NCI-H2196 treated with DMSO at 0.1 percent for 48 hours (cell line): Measurements from ENCODE around the gene FER.

Source experiments
- DNase-seq: peaks from one replicate; lab custom pipeline; 2025; ENCODE audit not compliant: unreplicated experiment; lab: John Stamatoyannopoulos, UW

The FER gene

DNA sequence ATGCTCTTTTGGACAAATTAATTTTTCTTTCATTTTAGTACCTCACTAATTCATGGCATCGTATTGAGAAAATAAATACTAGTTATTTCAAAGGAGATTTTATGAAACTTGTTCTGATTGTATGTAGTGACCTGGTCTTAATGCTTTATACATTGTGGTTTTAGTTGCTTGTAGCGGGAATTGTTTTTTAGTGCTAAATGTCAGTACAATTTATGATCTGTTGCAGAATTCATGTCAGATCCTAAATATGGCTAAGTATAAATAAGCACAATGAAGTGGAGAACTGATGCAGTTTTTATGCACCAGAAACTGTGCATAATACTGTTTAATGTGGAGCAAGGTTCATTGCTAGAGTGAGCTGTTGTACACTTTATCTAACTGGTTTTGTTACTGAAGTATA, 353.3 kb downstream of the FER start:
- no peak for DNase-seq

DNA sequence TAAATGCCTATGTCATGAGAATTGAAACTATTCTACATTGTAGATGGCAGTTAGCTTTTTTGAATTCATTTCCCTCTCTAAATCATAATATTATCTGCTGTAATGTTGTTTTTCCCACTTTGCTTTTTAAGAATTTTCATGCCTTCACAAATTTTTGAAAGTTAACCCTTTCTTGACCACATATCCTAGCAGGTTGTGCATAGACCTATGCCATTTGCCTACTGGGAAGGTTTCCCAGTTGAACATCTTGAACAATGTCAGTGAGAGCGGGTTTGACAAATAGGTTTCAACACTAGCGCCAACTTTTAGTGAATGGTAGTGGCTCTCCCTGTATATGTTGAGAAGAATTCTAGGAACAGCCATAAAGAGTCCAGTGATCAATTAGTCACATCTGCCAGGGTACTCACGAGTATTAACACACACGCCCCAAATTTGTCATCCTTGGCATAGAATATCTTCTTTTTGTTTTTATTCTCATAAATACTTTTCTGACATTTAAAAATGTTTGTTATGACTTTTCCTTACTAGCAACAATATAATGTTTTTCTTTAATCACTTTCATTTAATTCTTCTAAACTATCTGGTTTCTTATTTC, 354.5 kb downstream of the FER start:
- no peak for DNase-seq

DNA sequence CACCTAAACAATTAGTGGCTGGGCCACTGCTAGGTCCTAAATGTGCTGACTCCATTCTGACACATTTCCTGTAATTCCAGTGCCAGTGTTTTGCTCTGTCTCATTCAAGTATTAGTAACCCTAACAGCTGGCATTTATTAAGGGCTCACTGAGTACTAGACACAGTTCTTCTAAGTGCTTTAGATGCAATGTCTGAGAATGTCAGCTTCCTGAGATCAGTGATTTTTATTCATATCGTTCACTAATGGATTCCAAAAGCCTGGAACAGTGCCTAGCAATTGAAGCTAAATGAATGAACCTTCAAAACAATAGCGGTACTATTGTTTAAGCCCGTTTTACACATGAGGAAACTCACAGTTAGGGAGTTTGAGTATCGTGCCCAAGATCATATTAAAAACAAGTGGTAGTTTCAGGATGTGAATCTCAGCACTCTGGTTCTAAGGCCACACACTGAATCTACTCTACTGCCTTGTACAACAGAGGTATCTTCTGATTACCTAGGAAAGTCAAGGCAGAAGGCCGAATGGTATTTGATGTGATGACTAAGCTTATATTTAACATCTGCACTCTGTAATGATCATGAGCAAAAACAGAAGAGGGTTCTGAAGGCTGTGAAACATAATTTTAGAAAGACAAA, 358.1 kb downstream of the FER start:
- no peak for DNase-seq

DNA sequence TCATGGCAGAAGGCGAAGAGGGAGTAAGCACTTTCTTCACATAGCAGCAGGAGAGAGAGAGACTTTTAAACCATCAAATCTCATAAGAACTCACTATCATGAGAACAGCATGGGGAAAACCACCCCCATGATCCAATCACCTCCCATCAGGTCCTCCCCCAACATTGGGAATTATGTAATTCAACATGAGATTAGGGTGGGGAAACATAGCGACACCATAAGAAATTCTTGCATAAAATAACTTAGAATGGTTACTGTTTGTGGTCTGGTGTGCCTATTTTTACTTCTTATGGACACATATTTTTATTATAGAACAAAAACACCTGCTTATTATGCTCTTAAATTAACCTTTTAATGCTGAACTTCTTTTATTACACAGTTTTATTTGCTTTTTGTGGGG, 364.0 kb downstream of the FER start:
- no peak for DNase-seq

DNA sequence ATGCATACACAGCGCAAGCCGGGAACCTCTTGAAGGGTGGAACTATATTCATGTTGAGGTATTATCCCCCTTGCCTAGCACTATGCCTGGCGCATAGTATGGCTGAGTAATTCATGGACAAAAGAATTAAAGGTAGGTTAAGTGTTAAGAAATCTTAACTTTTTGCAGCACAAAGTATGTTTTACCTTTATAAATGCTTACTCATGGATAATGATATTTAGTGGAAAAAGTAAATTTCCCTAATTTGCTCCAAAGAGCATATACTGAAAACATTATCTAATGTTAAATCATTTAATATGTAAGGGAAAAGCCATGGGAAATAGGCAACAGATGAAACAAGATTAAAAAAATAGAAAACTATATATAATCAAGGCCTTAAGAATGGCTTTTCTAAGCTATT, 365.9 kb downstream of the FER start:
- DNase-seq: no peak

DNA sequence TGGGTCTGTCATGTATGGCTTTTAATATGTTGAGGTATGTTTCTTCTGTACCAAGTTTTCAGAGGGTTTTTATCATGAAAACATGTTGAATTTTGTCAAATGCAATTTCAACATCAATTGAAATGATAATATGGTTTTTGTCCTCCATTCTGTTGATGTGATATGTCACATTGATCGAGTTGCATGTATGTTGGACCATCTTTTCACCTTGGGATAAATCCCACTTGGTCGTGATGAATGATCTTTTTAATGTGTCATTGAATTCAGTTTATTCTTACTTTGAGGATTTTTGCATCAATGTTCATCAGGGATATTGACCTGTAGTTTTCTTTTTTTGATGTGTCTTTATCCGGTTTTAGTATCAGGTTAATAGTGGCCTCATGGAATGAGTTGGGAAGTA, 373.5 kb downstream of the FER start:
- DNase-seq: no peak

DNA sequence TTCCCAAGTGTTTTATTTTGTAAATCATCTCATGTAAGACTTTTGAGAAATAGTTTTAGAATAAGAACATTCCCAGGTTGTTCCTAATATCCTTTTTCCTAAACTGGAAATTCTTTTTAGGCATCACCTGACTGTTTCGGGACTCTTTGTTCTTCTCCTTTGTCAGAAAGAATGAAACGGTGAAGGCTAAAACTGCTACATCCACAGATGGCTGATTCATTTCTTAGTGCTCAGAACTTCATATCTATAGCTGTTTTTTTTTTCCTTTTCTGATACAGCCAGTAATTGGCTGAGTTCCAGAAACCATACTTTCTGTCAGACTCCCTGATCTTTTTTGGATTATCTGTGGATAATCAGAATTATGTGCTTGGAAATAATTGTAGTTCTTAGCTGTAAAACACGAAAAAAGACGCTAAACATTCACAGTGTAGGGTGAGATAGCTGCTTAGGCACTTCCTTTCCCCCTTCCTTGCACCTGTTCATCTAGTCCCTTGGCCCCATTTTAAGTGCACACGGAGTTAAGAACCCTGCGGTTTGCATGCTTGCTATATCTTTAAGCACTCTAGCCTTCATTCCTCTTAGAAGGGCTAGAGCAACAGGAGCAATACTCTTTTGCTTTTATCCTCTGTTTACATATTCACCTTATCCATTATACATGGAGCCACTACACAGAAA, 378.2 kb downstream of the FER start:
- no peak for DNase-seq

DNA sequence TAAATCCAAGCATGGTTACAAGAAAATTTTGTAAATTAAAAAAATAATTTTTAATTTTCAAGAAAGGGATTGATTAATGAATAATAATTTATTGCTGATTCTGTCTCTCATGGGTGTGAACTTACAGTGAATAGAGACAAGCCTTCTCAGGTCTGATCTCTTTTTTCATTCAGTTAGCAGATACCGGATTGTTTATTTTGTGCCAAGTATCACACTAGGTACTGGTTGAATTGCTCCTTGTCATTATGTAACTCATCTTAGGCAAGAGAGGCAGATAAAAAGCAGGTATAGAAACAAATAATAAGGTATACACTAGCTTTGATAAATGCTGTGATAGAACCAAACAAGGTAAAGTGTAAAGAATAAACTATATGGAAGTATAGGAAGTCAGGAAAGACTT, 378.8 kb downstream of the FER start:
- DNase-seq: no peak

DNA sequence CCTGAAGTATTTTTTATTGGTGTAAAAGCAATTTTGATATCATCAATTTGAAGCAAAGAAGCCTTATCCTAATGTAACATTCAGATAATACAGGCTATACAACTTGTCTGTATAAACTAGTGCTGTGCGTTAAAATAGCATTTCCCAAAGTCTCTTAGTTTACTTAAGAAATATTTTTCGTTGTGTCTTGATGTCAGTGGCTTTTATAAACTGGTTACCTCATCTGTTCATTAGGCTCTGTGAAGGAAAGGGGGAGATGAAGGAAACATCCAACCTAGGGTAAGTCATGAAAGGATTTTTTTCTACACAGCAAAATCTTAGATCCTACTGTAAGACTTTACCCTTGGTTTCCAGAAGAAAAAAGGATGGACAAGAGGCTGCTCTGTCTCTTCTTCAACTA, 389.2 kb downstream of the FER start:
- DNase-seq: no peak

DNA sequence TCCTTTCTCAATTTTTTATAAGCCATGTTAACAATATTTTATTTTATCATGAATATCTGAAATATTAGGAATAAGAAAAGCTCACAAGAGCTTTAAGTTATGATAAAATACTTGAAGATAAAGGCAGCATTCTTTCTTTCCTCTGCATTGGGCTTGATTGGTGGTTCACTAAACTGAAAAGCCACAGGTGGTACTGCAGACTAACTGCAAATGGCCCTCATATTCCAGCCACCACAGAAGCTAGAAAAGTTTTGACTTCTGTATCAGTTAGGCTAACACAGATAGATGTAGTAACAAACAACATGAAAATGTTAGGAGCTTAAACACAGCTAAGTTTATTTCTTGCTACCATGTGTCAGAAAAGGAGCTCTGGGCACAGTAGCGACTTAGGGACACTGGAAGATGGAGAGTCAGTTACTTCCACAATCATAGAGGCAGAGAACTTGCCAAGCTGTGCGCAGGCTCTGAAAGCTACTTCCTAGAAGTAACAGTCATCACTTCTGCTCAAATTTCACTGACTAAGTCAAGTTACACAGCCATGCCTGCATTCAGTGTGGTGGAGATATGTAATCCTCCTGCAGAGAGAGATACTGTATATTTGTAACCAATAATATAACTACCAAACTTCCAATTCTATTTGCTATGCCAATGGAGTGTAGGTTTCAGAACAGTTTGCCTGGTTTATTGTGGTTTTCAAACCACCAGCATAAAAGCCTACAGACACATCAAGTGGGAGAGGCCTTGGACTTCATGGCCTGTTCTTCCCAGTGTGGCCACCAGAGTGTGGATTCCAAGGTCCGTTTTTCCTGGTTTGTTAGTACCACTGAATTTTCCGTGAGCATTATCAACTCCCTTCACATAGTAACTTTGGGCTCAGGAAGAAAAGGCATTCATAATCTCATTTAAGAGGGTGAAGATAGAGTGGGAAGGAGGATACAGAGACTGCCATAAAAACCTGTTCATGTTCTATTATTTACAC, 393.8 kb downstream of the FER start:
- no peak for DNase-seq

DNA sequence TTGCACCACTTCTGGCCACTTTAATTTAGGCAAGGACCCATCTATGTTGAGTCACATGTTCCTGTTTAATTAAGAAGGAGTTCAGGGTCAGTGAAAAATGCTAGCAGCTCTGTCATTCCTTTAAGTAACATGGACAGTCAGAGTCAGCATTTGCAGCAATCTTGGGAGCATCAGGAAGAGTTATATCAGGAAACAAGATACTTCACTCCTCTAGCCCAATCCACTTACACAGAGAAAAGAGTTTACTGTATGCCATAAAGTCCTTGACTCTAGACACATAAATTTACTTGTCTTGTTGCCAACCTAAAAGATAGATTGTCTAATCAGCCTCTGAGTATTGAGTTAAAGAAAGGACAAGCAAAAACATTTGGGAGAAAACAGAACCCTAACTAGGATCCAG, 395.3 kb downstream of the FER start:
- no peak for DNase-seq

DNA sequence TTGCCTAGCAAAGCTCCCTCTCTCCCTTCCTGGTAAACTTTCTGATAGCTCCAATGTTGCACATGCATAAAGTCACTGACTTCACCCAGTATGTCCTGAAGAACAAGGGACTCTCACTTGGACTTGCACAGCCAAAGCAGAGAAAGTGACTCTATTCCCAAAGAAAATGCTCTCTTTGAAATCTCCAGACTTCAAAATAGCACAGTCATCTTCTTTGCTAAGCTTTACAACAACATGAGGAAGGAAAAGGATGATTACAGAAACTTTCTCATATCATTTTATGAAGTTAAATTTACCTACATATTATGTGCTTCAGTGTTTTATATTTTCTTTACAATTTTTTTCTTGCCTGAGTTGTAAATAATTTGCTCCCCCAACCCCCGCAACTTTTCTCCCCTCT, 397.4 kb downstream of the FER start:
- DNase-seq: no peak

DNA sequence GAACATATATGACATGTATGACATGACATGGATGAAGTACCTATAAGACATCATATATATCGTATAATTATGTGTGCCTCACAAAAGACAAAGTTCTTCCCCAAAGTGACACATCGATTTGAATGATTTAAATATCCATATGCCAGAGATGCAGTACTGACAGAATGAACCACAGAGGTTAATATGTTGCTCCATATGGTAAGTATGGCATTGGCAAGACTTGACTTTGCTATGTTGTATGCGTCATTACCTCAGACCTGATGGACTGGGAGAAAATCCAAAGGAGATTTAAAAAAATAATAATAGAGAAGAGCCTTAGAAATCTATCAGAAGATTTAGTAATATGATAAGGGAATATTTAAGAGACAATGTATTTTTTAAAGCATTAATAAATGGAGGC, 398.9 kb downstream of the FER start:
- DNase-seq: no peak

DNA sequence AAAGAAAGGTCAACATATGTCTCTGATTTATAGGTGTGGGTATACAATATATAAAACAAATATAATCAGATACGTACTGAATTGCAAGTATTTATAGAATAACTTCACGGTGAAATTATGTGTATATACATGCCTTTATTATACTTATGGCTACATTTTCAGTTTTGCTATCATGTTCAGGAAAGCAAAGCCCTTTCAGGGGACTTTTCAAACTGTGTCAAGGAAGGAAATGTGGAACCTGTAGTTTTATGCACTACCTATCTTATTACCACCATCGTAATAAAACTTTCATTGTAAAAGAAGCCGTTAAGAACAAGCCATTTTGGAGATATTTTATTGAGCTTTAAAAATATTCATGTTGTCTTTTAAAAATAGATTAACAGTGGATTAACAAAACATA, 404.9 kb downstream of the FER start:
- no peak for DNase-seq

DNA sequence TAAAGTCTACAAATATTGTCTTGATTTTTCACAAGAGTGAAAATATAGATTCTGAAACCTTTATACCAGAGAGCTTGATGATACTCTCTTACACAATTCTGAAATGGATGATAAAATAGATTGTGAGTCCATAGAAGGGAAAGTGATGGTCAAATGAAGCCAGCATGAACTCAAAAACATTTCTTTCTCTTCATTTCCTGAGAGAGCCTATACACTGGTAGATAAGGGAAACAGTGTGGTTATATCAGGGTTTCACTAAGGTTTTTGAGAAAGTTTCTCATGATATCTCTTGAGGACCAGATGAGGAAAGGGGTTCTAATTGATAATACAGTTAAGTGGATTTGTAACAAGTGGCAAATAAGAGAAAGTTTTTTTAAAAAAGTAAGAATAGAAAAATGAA, 407.9 kb downstream of the FER start:
- no peak for DNase-seq

DNA sequence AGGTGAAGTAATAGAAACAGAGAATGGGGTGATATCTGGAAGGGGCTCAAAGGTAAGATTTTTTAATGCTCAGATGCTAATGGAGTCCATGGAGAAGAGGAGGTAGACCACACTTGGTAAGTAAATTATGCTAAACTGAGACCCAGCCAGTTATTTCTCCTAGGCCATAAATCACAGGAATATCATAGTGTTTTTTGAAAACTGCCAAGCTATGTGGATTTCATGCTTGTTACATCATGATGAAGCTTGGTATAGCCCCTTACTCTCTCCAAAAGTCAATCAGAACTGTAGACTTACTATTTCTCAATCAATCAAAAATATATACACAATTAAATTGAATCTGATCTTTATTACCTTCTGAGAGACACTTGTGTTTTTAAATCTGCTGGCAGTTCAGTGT, 409.2 kb downstream of the FER start:
- DNase-seq: no peak

DNA sequence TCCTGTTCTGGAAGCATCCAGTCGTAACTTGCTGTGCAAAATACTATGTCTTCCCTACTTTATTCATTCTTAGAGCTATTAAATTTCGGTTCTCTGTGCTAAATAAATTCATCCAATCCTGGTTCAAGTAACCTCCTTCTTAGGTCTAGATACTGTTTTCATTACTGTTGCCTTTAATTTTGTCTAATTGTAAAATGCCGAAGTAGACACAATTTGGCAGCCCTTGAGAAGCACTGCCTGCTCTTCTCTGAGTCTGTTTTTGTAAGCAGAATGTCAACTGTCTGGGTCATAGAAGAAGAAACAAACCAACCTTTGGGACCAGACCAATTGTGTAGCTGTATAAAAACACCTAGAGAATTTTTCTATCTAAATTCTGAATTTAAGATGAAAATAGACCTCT, 412.8 kb downstream of the FER start:
- DNase-seq: no peak

DNA sequence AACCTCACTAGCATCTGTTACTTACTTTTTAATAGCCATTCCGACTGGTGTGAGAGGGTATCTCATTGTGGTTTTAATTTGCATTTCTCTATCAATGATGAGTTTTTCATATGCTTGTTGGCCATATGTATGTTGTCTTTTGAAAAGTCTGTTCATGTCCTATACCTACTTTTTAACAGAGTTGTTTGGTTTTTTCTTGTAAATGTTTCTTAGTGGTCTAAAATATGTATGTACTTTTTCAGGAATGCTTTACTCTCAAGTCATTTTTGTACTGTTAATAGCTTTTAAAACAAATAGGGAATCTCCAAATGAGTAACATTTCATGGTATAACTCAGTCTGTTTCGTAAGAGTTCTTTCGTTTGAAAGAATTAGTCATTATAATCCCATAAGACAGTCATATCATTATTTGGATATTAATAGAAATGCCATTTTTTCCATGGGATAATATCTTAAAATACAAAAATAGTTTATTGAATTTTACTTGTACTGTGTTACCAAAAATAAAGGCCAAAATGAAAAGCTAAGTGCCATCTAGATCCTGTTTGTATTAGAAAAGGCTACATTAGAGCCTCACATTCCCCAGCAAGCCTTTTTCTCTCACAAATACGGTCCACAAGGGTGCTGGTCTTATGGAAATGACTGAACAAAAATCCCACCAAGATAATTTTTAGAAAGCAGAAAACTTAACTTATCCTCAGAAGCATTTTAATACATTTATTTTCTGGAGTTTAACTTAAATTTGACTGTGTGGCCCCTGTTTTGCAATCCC, 414.4 kb downstream of the FER start:
- DNase-seq: no peak

DNA sequence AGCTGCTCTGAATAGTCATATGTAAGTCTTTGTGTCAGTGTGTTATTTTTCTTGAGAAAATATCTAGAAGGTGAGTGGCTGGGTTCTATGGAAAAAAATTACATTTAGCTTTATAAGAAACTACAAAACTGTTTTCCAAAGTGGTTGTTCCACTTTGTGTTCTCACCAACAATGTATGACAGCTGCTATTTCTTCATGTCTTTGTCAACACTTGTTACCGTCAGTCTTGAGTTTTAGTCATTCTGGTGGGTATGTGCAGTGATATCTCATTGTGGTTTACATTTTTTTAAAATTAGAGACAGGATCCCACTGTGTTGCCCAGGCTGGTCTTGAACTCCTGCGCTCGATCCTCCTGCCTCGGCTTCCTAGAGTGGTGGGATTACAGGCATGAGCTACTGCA, 415.6 kb downstream of the FER start:
- no peak for DNase-seq

DNA sequence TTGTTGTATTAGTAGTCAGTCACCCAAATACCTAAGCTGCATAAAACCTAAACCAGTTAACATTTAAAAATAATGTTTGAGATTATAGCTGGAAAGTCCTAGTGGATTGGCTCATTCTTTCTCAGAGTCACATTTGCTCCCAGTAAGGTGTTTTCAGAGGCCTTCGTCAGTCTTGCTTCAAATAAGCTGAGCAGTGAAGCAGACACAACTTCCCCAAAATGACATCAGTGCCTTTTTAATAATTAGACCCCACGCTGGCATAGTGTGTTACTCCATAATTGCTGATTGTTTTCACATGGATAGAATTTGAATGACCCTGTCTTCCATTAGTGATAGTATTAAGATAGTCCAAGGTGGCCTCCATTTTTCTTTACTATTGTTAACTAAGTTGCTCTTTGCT, 416.3 kb downstream of the FER start:
- DNase-seq: no peak

DNA sequence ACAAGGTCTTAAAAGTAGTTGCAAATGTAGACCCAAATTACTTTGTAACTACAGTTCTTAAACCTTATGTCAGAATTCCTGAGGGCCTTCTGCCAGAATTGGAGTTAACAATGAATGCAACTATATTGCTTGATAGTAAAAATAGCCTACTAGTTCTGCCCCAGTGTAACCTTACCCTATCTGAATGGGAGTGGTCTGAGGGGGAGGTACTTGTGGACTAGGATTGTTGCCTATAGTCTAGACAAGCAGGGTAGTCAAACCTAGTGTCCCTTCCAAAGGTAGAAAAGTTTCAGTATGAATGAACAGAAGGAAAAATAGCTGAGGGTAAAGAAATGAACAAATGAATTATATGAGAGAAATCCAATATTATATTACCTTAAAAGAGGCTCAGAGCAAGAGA, 419.9 kb downstream of the FER start:
- DNase-seq: no peak
